Fibroblast of skin of abdomen (primary cell): ENCODE data around the gene ATOSA.

ENCODE experiments used
- DNase-seq: peaks from one replicate; pipeline ENCODE4 v3.0.0-alpha.2; 2013

The ATOSA gene

GRCh38 chr15:52683580-52683979 lies 4.4 kb upstream of the ATOSA start:
- DNase-seq = no peak

- DNase-seq = no peak
These were observed 3.6 kb upstream of the ATOSA start for GRCh38 chr15:52682781-52683180.

GRCh38 chr15:52682200-52682599 lies 3.0 kb upstream of the ATOSA start:
- DNase-seq = no peak

- DNase-seq = no peak
These were observed 2.3 kb upstream of the ATOSA start for GRCh38 chr15:52681441-52681840.

GRCh38 chr15:52680761-52681160 lies 1.6 kb upstream of the ATOSA start:
- no peak for DNase-seq

GRCh38 chr15:52680041-52680391 lies 828 bp upstream of the ATOSA start:
- no peak for DNase-seq

- DNase-seq = peak; percentile 49
These were observed 538 bp downstream of the ATOSA start for GRCh38 chr15:52678468-52679231.

- peak; percentile 50 for DNase-seq
These were observed 1.4 kb downstream of the ATOSA start for GRCh38 chr15:52677593-52678467.

GRCh38 chr15:52674831-52675230 lies 4.4 kb downstream of the ATOSA start:
- no peak for DNase-seq

- DNase-seq = no peak
These were observed 5.5 kb downstream of the ATOSA start for GRCh38 chr15:52673734-52674133.

- DNase-seq = no peak
These were observed 5.9 kb downstream of the ATOSA start for GRCh38 chr15:52673312-52673711.

- no peak for DNase-seq
These were observed 6.5 kb downstream of the ATOSA start for GRCh38 chr15:52672661-52673060.

- DNase-seq = no peak
These were observed 9.1 kb downstream of the ATOSA start for GRCh38 chr15:52670087-52670486.

- DNase-seq = no peak
These were observed 11.1 kb downstream of the ATOSA start for GRCh38 chr15:52668133-52668532.

- DNase-seq = no peak
These were observed 11.6 kb downstream of the ATOSA start for GRCh38 chr15:52667597-52667996.

- DNase-seq = no peak
These were observed 15.5 kb downstream of the ATOSA start for GRCh38 chr15:52663536-52664294.

GRCh38 chr15:52661909-52662308 lies 17.3 kb downstream of the ATOSA start:
- DNase-seq = no peak

GRCh38 chr15:52660192-52660591 lies 19.0 kb downstream of the ATOSA start:
- no peak for DNase-seq

- no peak for DNase-seq
These were observed 20.2 kb downstream of the ATOSA start for GRCh38 chr15:52658955-52659354.

- peak; percentile 67 for DNase-seq
These were observed 21.9 kb downstream of the ATOSA start for GRCh38 chr15:52657338-52657737.

GRCh38 chr15:52656412-52656811 lies 22.8 kb downstream of the ATOSA start:
- DNase-seq = no peak

- peak; percentile 85 for DNase-seq
These were observed 25.7 kb downstream of the ATOSA start for GRCh38 chr15:52653431-52653964.

- peak; percentile 53 for DNase-seq
These were observed 26.2 kb downstream of the ATOSA start for GRCh38 chr15:52652984-52653383.
